ENCODE results near the gene TRPV5.

DNA sequence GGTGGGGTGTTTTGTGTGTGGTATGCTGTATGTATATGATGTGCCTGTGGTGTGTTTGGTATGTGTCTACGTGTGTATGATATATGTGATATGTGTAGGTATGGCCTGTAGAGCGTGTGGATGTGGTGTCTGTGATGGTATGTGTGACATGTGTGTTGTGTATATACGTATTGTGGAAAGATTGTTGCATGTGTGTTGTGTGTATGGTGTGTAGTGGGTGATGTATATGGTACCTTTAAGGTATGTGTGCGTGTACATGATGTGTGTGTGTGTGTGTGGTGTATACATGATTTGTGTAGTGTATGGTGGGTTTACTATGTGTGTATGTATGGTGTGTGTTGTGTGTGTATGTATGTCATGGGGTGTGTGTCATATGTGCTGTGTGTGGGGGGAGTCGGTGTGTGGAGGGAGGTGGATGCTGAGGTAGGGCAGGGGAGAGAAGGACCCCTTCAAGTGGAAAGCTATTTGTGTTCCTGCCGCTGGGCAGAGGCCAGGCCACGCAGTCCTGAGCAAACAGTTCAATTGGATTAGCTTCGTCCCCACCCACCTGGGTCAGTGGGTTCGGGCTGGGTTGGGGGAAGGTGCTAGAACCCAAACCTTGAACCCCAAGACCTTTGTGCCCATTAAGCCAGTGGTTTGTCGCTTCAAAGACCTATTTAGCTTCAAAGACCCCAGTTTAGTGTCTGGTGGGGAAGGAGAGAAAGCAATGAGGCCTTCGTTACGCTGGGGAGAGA lies 46.1 kb downstream of the TRPV5 start:
- TF ChIP-seq, protein P1, sequence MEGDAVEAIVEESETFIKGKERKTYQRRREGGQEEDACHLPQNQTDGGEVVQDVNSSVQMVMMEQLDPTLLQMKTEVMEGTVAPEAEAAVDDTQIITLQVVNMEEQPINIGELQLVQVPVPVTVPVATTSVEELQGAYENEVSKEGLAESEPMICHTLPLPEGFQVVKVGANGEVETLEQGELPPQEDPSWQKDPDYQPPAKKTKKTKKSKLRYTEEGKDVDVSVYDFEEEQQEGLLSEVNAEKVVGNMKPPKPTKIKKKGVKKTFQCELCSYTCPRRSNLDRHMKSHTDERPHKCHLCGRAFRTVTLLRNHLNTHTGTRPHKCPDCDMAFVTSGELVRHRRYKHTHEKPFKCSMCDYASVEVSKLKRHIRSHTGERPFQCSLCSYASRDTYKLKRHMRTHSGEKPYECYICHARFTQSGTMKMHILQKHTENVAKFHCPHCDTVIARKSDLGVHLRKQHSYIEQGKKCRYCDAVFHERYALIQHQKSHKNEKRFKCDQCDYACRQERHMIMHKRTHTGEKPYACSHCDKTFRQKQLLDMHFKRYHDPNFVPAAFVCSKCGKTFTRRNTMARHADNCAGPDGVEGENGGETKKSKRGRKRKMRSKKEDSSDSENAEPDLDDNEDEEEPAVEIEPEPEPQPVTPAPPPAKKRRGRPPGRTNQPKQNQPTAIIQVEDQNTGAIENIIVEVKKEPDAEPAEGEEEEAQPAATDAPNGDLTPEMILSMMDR (IDR thresholded peaks at IDR 0.05), result no peak
- no peak for TF ChIP-seq POLR2A (IDR thresholded peaks at IDR 0.05)
